Measurements from ENCODE around the gene MED29. TPM values are rescaled to one million over a fixed set of nuclear protein-coding genes. Genes with fewer than 3 reads are reported as not detected.
A peak's percentile ranks its signal among the peaks of the same experiment; 100 is the strongest.

MED29 gene
- total and polyA plus RNA-seq, 10 of the 15 experiments (the other 5 are each of a cell fraction or from before 2014, with no cell fraction given) = 3.2 to 36.6 (median 22.8) TPM

- Histone ChIP-seq H3K27ac (ENCODE audit: control insufficient read depth, insufficient read depth) (no peak overlapping the region), H3K4me3 (no peak overlapping the region), H3K4me2 (ENCODE audit: control insufficient read depth, insufficient read depth) (no peak overlapping the region), H3K9ac (ENCODE audit: control insufficient read depth, insufficient read depth, low read length) (no peak overlapping the region), H3K36me3 (ENCODE audit: control insufficient read depth in 2 of 2, insufficient read depth in 2 of 2, low read length in 1 of 2) (peaks cover 5 to 28% of the 10 kb centered on the region in 2 experiments), H3K4me1 (ENCODE audit: control insufficient read depth, insufficient read depth, low read length) (peaks cover 10% of the 10 kb centered on the region), H4K20me1 (ENCODE audit: control insufficient read depth, insufficient read depth) (no peaks in the 10 kb centered on the region), H3K27me3 (replicated peaks in 1 of 2; ENCODE audit: control insufficient read depth in 2 of 2, insufficient read depth in 2 of 2, low read length in 1 of 2) (no peaks in the 10 kb centered on the region), H2AFZ (ENCODE audit: control insufficient read depth, low read depth, low read length) (no peak overlapping the region), H3K9me3 (replicated peaks; ENCODE audit: control insufficient read depth, insufficient read depth, low read length) (no peaks in the 10 kb centered on the region), H3K79me2 (ENCODE audit: control insufficient read depth, insufficient read depth, low read length) (peaks cover 28% of the 10 kb centered on the region)
- in situ Hi-C loops (cut with MboI) = no loop called here
- POLR2A ChIA-PET = no interaction called here
- SMC1A ChIA-PET (ENCODE audit: uncharacterized antibody, unreplicated experiment) = no interaction called here
- ATAC-seq (no peak), DNase-seq (ENCODE audit: low read depth, low spot score) (no peak), FAIRE-seq (no peak)
- intact Hi-C loops (cut with micrococcal nuclease; ENCODE audit: unreplicated experiment) = no loop called here
- 95% methylated on average over 5 of the region's 5 CpGs for WGBS (ENCODE audit: insufficient coverage, insufficient replicate concordance, low lambda C conversion rate, missing lambda C conversion rate)
- BruUV-seq (replicated peaks) = TSS peak; percentile 71
- CTCF ChIA-PET = interaction anchor here (0.5 kb wide), 1 partner anchor 119 kb away, joined by 5 read pairs; no protein-coding TSS in a partner anchor
- RAD21 ChIA-PET (ENCODE audit: unreplicated experiment) = no interaction called here
- TF ChIP-seq NR2C1 (IDR thresholded peaks at IDR 0.05) (no peak), ZNF687 (IDR thresholded peaks at IDR 0.05) (no peak), NBN (IDR thresholded peaks at IDR 0.05) (no peak), RB1 (IDR thresholded peaks at IDR 0.05; ENCODE audit: borderline replicate concordance) (no peak), TCF7 (IDR thresholded peaks at IDR 0.05; ENCODE audit: borderline replicate concordance) (no peak), MAX (IDR thresholded peaks at IDR 0.05; ENCODE audit: low read depth, low read length) (no peak), ZBTB40 (IDR thresholded peaks at IDR 0.05; ENCODE audit: borderline replicate concordance) (no peak), MLLT1 (IDR thresholded peaks at IDR 0.05) (no peak), CTCF (IDR thresholded peaks at IDR 0.05 in 2 of 3, conservative IDR thresholded peaks at IDR 0.05 in 1 of 3; ENCODE audit: control insufficient read depth in 2 of 3, extremely low read depth in 1 of 3, insufficient read depth in 1 of 3, low read depth in 3 of 3, low read length in 3 of 3) (no peak), NFYA (IDR thresholded peaks at IDR 0.05; ENCODE audit: borderline replicate concordance, low read depth, low read length) (no peak)
Measured at GRCh38 chr19:39388657-39389056, 2.5 kb upstream of the MED29 start.

Measured in GM12878 (cell line).